SK-N-MC (cell line): Measurements from ENCODE around the gene MARK1.

Source experiments
- DNase-seq: peaks from one replicate; pipeline ENCODE4 v3.0.0-alpha.2; 2011; ENCODE audit warnings: low read depth, low spot score
- H3K27ac ChIP-seq: fragments of 200-600 bp; sonication (generic); 2 replicates; pipeline ENCODE4 v1.5.1; 2016; ENCODE audit warnings: mixed run types
- H3K36me3 ChIP-seq: fragments of 200-600 bp; sonication (generic); 2 replicates; pipeline ENCODE4 v1.6.1; 2017; ENCODE audit warnings: antibody characterized with exemption, low read length, mixed read lengths; ENCODE audit not compliant: insufficient read depth
- H3K4me3 ChIP-seq: fragments of 200-600 bp; sonication (generic); 2 replicates; pipeline ENCODE4 v1.5.1; 2016
- H3K9ac ChIP-seq: fragments of 200-600 bp; sonication (generic); 2 replicates; pipeline ENCODE4 v1.8.0; 2017; ENCODE audit warnings: mixed run types, mixed read lengths; ENCODE audit not compliant: insufficient read length
- H3K9me3 ChIP-seq: fragments of 200-600 bp; sonication (generic); 2 replicates; pipeline ENCODE4 v1.6.1; 2017; ENCODE audit warnings: low read depth, mild to moderate bottlenecking, antibody characterized with exemption, low read length, moderate library complexity, mixed read lengths
- EZH2 ChIP-seq: fragments of 200-600 bp; sonication (generic); IDR thresholded peaks from one replicate; pipeline ENCODE4 v1.6.1; 2017; ENCODE audit warnings: antibody characterized with exemption
- FOXP2 ChIP-seq: optimal IDR thresholded peaks from 2 replicates; pipeline ENCODE3; 2011; ENCODE audit warnings: mild to moderate bottlenecking, moderate library complexity; ENCODE audit not compliant: insufficient read depth; ENCODE audit errors: extremely low read length, control extremely low read depth
- POLR2AphosphoS5 ChIP-seq: IDR thresholded peaks from 2 replicates; pipeline ENCODE4 v1.6.1; 2012; ENCODE audit warnings: mild to moderate bottlenecking, low read depth, low read length, borderline replicate concordance

The MARK1 gene

DNA sequence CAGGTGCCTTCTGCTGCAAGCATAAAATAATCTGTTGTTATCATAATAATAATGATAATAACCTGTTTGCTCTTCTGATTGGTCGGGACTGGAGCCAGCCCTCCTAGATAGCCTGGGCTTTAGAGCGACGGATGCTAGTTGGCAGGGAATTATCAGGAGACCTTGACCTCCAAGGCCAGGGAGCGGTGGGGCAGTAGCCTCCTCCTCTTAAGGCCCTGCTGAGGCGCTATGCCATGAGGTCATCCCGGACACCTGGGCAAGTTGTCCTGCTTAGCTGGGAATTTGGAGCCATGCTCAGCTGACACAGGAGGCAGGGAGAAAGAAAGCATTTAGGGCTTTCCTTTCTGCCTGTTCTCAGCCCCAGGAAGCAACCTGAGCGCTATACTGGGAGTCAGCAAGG is 177.8 kb downstream of the MARK1 start:
- no peak for DNase-seq
- TF ChIP-seq EZH2 (no peak), FOXP2 (no peak), POLR2AphosphoS5 (no peak)

DNA sequence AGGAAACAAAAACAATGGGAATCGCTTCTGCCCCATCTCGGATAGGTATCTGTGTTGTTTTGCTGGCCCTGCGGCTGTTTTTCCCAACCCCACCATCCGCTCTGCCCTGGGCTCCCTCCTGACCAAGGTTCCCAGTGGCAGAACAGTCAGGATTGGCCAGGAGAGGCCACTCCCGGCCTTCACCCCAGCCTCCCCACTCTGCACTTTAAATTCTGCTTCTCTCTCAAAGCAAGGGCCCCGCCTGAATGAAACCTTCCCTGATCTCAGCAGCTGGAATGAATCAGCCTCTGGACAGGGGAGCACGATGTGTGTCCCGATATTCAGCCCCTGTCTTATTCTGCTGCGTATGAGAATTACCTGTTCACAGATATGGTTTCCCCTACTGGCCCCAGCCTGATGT is 178.5 kb downstream of the MARK1 start:
- Histone ChIP-seq H3K9ac (no peak overlapping the region), H3K9me3 (no peaks in the 10 kb centered on the region), H3K27ac (no peak overlapping the region), H3K4me3 (no peak overlapping the region), H3K36me3 (no peaks in the 10 kb centered on the region)
- no peak for DNase-seq
- no peak for TF ChIP-seq POLR2AphosphoS5
- no peak for TF ChIP-seq EZH2
- TF ChIP-seq FOXP2: no peak

More for the DNA sequence above, 177.8 kb downstream of the MARK1 start:
- H3K27ac ChIP-seq: no peak overlapping the region
- no peak overlapping the region for H3K4me3 ChIP-seq
- no peaks in the 10 kb centered on the region for H3K9me3 ChIP-seq
- H3K36me3 ChIP-seq: no peaks in the 10 kb centered on the region
- no peak overlapping the region for H3K9ac ChIP-seq

DNA sequence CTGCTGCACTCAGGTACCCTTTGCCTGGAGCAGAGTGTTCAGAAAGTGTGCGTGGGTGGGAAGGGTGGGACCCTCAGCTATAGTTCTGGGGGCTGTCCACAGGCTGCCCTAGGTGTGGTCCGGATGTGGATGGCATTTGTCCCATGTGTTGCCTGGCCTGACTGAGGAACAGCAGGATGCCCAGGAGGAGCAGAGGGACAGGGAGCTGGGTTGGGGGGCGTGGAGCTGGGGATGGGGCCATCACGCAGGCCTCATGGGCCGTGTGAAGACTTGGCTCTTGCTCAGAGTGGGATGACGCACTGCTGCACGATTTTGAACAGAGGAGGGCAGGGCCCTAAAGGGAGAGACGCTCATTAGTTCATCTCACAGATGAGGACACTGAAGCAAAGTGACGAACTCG is 179.2 kb downstream of the MARK1 start:
- Histone ChIP-seq H3K36me3 (no peaks in the 10 kb centered on the region), H3K9me3 (no peaks in the 10 kb centered on the region), H3K27ac (no peak overlapping the region), H3K9ac (no peak overlapping the region), H3K4me3 (no peak overlapping the region)
- DNase-seq: no peak
- no peak for TF ChIP-seq POLR2AphosphoS5
- TF ChIP-seq EZH2: no peak
- TF ChIP-seq FOXP2: no peak

DNA sequence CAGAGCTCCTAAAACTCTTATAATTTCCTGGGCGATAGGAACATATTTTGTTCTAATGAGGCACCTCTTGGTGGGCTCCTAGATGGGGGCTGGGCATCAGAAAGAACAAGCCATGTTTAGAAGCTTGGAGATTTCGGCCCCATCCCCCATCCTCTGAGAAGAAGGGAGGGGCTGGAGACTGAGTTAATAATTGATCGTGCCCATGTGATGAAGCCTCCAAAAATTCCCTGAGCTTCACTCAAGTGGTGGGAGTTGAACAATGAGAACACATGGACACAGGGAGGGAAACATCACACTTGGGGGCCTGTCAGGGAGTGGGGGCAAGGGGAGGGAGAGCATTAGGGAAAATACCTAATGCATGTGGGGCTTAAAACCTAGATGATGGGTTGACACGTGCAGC is 180.3 kb downstream of the MARK1 start:
- Histone ChIP-seq H3K9ac (no peak overlapping the region), H3K36me3 (no peaks in the 10 kb centered on the region), H3K27ac (no peak overlapping the region), H3K4me3 (no peak overlapping the region), H3K9me3 (no peaks in the 10 kb centered on the region)
- TF ChIP-seq FOXP2 (no peak), EZH2 (no peak), POLR2AphosphoS5 (no peak)
- DNase-seq: no peak

DNA sequence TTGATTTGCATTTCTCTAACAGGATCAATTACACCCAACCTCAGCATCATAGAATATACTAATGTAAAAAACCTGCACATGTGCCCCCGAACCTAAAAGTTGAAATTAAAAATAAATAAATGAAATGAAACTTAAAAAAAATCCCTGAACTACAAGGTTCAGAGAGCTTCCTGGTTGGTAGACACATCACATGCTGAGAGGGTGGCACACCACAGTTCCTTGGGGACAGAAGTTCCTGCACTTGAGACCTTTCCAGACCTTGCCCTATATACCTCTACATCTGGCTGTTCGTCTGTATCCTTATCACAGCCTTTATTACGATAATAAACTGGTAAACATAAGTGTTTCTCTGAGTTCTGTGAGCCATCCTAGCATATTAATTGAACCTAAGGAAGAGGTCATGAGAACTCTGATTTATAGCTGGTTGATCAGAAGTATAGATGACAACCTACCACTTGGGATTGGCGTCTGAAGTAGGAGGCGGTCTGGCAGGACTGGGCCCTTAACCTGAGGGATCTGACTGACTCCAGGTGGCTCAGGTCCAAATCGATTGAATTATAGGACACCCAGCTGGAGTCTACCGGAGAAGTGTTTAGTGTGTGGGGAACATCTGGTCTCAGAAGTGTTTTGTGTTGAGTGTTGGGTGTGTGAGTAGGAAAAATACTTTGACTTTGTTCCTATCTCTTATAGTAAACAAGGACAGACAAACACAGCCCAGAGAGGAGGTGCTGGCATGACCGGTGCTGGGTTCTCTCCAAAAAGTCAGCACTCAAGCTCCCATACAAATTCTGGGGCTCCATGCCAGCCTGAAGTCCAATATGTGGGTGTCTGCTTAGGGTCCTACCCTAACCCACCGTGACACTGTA is 181.2 kb downstream of the MARK1 start:
- TF ChIP-seq FOXP2: no peak
- no peak for TF ChIP-seq EZH2
- TF ChIP-seq POLR2AphosphoS5: no peak
- Histone ChIP-seq H3K36me3 (no peaks in the 10 kb centered on the region), H3K9ac (no peak overlapping the region), H3K27ac (no peak overlapping the region), H3K9me3 (no peaks in the 10 kb centered on the region), H3K4me3 (no peak overlapping the region)
- DNase-seq: no peak

DNA sequence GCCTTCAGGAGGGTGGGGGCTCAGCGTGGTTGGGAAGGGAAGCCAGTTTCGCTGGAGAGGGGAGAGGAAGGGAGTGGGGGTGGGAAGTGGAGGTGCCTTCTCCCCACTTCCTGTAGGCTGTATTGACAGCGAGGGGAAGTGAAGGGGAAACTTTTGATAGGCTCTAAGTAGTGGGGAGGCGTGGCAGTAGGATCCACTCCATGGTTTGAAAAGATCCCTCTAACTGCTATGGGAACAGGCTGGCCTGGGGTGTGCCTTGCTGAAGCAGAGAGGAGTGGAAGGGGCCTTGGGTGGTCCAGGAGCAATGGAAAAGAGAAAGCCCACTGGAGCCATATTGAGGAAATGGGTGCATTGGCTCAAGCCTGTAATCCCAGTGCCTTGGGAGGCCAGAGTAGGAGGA is 182.4 kb downstream of the MARK1 start:
- no peak overlapping the region for H3K27ac ChIP-seq
- no peak for DNase-seq
- no peak for TF ChIP-seq EZH2
- H3K9ac ChIP-seq: no peak overlapping the region
- no peak overlapping the region for H3K4me3 ChIP-seq
- H3K9me3 ChIP-seq: no peaks in the 10 kb centered on the region
- H3K36me3 ChIP-seq: no peaks in the 10 kb centered on the region

DNA sequence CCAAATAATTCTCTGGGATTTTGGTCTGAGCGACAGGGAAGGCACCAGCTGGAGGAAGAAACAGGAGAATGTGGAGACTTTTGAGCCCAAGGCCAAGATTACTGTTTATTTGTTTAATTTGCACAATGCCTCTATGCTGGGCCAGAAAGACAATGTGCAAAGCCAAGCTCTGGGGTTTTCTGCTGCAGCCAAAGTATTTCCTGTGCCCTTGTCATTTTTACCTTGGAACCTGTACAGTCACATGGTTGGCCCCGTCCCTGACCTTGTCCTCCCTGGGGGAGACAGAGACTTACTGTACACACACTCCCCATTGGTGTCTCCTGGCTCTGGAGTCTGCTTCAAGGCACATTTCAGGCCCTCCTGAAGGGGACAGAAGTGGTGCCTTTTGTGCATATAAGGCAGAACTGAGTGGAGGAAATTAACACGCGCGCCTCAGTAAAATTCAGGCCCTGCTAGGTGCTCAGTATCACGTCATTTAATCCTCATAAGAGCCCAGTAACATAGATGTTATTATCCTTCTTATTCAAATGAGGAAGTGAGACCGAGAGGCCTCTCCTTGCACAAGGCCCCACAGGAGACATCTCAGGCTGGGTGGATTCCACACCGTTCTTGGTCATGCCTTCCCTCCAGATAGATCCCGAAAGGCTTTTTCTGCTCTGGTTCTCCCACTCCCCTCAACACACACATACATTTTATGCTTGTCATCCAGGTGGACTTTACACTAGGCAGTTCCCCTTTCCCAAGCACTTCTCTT is 183.3 kb downstream of the MARK1 start:
- H3K9me3 ChIP-seq: no peaks in the 10 kb centered on the region
- DNase-seq: no peak
- H3K27ac ChIP-seq: no peak overlapping the region
- no peaks in the 10 kb centered on the region for H3K36me3 ChIP-seq
- H3K4me3 ChIP-seq: no peak overlapping the region
- TF ChIP-seq POLR2AphosphoS5 (no peak), FOXP2 (no peak), EZH2 (no peak)
- no peak overlapping the region for H3K9ac ChIP-seq
